ENCODE data around the gene PTPRN2.

Gene PTPRN2

GRCh38 chr7:158133515-158134271 lies 453.9 kb downstream of the PTPRN2 start:
- DNase-seq (ENCODE audit: low spot score): no peak

- DNase-seq (ENCODE audit: low spot score): no peak
Observed at GRCh38 chr7:158133057-158133456, 454.6 kb downstream of the PTPRN2 start.

- DNase-seq (ENCODE audit: low spot score): no peak
Observed at GRCh38 chr7:158130023-158130409, 457.6 kb downstream of the PTPRN2 start.

- DNase-seq (ENCODE audit: low spot score): no peak
Observed at GRCh38 chr7:158129037-158130022, 458.3 kb downstream of the PTPRN2 start.

GRCh38 chr7:158128572-158128971 lies 459.1 kb downstream of the PTPRN2 start:
- DNase-seq (ENCODE audit: low spot score): no peak

GRCh38 chr7:158127241-158127640 lies 460.4 kb downstream of the PTPRN2 start:
- no peak for DNase-seq (ENCODE audit: low spot score)

GRCh38 chr7:158126661-158127060 lies 461.0 kb downstream of the PTPRN2 start:
- DNase-seq (ENCODE audit: low spot score): no peak

GRCh38 chr7:158125721-158126120 lies 461.9 kb downstream of the PTPRN2 start:
- no peak for DNase-seq (ENCODE audit: low spot score)

GRCh38 chr7:158125091-158125490 lies 462.5 kb downstream of the PTPRN2 start:
- no peak for DNase-seq (ENCODE audit: low spot score)

GRCh38 chr7:158124671-158125079 lies 462.9 kb downstream of the PTPRN2 start:
- DNase-seq (ENCODE audit: low spot score): no peak

GRCh38 chr7:158123753-158124152 lies 463.9 kb downstream of the PTPRN2 start:
- DNase-seq (ENCODE audit: low spot score): no peak

- no peak for DNase-seq (ENCODE audit: low spot score)
Observed at GRCh38 chr7:158123214-158123613, 464.4 kb downstream of the PTPRN2 start.

- DNase-seq (ENCODE audit: low spot score): no peak
Observed at GRCh38 chr7:158121441-158122045, 466.1 kb downstream of the PTPRN2 start.

GRCh38 chr7:158120716-158121115 lies 466.9 kb downstream of the PTPRN2 start:
- no peak for DNase-seq (ENCODE audit: low spot score)

GRCh38 chr7:158120316-158120715 lies 467.3 kb downstream of the PTPRN2 start:
- DNase-seq (ENCODE audit: low spot score): no peak

- DNase-seq (ENCODE audit: low spot score): no peak
Observed at GRCh38 chr7:158117341-158118222, 470.0 kb downstream of the PTPRN2 start.

- no peak for DNase-seq (ENCODE audit: low spot score)
Observed at GRCh38 chr7:158116235-158116634, 471.4 kb downstream of the PTPRN2 start.

GRCh38 chr7:158114056-158114850 lies 473.4 kb downstream of the PTPRN2 start:
- no peak for DNase-seq (ENCODE audit: low spot score)

- no peak for DNase-seq (ENCODE audit: low spot score)
Observed at GRCh38 chr7:158113321-158114025, 474.1 kb downstream of the PTPRN2 start.
